WTC11 (cell line): Measurements from ENCODE around the gene GID4. TPM values are rescaled to one million over a fixed set of nuclear protein-coding genes. Genes with fewer than 3 reads are reported as not detected.

Experiments
- ATAC-seq: fragments of 200-7000 bp; cut with Tn5 transposase; 2 replicates; pipeline ENCODE4 v1.10.0; 2021; ENCODE audit warnings: mild to moderate bottlenecking, moderate library complexity
- CTCF ChIA-PET: fragments of 300-600 bp; sonication (Branson Sonifier 250); formaldehyde crosslinking; loops from one replicate; lab custom pipeline; 2021; ENCODE audit warnings: antibody characterized with exemption; lab: Charles Lee
- POLR2A ChIA-PET: fragments of 350-600 bp; sonication (Branson Sonifier 250); formaldehyde crosslinking; loops from one replicate; lab custom pipeline; 2021; ENCODE audit warnings: antibody characterized with exemption; lab: Charles Lee
- DNase-seq: peaks from one replicate; pipeline ENCODE4 v3.0.0; 2021; ENCODE audit warnings: low spot score
- H3K27ac Mint-ChIP-seq: 2 replicates; pipeline ENCODE4 v1.8.0; 2021; ENCODE audit warnings: mixed read lengths
- H3K27me3 Mint-ChIP-seq: 2 replicates; pipeline ENCODE4 v1.8.0; 2021; ENCODE audit warnings: low read depth, mild to moderate bottlenecking, moderate library complexity, mixed read lengths
- H3K36me3 Mint-ChIP-seq: 2 replicates; pipeline ENCODE4 v1.8.0; 2021; ENCODE audit warnings: mixed read lengths
- H3K4me1 Mint-ChIP-seq: 2 replicates; pipeline ENCODE4 v1.8.0; 2022; ENCODE audit warnings: mixed read lengths
- H3K4me3 Mint-ChIP-seq: 2 replicates; pipeline ENCODE4 v1.8.0; 2021; ENCODE audit warnings: mild to moderate bottlenecking, moderate library complexity, mixed read lengths
- H3K9me3 Mint-ChIP-seq: 2 replicates; pipeline ENCODE4 v1.8.0; 2021; ENCODE audit warnings: mixed read lengths
- AR ChIP-seq: fragments of 250-450 bp; sonication (Bioruptor Pico); IDR thresholded peaks from 2 replicates; pipeline ENCODE4 v1.9.0; 2021; ENCODE audit warnings: mild to moderate bottlenecking
- ATF2 ChIP-seq: sonication (generic); formaldehyde crosslinking; IDR thresholded peaks from 2 replicates; pipeline ENCODE4 v1.8.1; 2022; ENCODE audit warnings: low read depth, missing genetic modification reagents, borderline replicate concordance
- ATF6 ChIP-seq: sonication (generic); formaldehyde crosslinking; IDR thresholded peaks from 2 replicates; pipeline ENCODE4 v1.8.1; 2023; ENCODE audit warnings: mild to moderate bottlenecking, missing genetic modification reagents
- ERG ChIP-seq: fragments of 250-450 bp; sonication (Bioruptor Pico); IDR thresholded peaks from 2 replicates; pipeline ENCODE4 v1.8.0; 2021; ENCODE audit warnings: mild to moderate bottlenecking
- FOXJ3 ChIP-seq: sonication (generic); formaldehyde crosslinking; IDR thresholded peaks from 2 replicates; pipeline ENCODE4 v1.9.0; 2021; ENCODE audit warnings: missing genetic modification reagents, mild to moderate bottlenecking, borderline replicate concordance
- FOXK1 ChIP-seq: sonication (generic); formaldehyde crosslinking; IDR thresholded peaks from 2 replicates; pipeline ENCODE4 v1.8.0; 2022; ENCODE audit warnings: mild to moderate bottlenecking, moderate library complexity, missing genetic modification reagents
- FOXP1 ChIP-seq: sonication (generic); formaldehyde crosslinking; IDR thresholded peaks from 2 replicates; pipeline ENCODE4 v1.8.0; 2022; ENCODE audit warnings: missing genetic modification reagents, mild to moderate bottlenecking, moderate library complexity, borderline replicate concordance
- GRHL2 ChIP-seq: fragments of 250-450 bp; sonication (Bioruptor Pico); IDR thresholded peaks from 2 replicates; pipeline ENCODE4 v1.8.0; 2022; ENCODE audit warnings: mild to moderate bottlenecking, moderate library complexity; ENCODE audit not compliant: insufficient replicate concordance, severe bottlenecking
- HMGA2 ChIP-seq: fragments of 250-450 bp; sonication (Bioruptor Pico); IDR thresholded peaks from 2 replicates; pipeline ENCODE4 v1.4.0; 2021; ENCODE audit warnings: mild to moderate bottlenecking, moderate library complexity
- JUN ChIP-seq: sonication (generic); formaldehyde crosslinking; IDR thresholded peaks from 2 replicates; pipeline ENCODE4 v1.8.0; 2023; ENCODE audit warnings: mild to moderate bottlenecking, missing genetic modification reagents
- MXD4 ChIP-seq: fragments of 250-450 bp; sonication (Bioruptor Pico); IDR thresholded peaks from 2 replicates; pipeline ENCODE4 v1.8.0; 2021; ENCODE audit warnings: mild to moderate bottlenecking, moderate library complexity, borderline replicate concordance
- NFATC4 ChIP-seq: fragments of 250-450 bp; sonication (Bioruptor Pico); IDR thresholded peaks from 2 replicates; pipeline ENCODE4 v1.9.0; 2021; ENCODE audit warnings: mild to moderate bottlenecking
- NR1H2 ChIP-seq: sonication (generic); formaldehyde crosslinking; IDR thresholded peaks from 2 replicates; pipeline ENCODE4 v1.9.0; 2021; ENCODE audit warnings: mild to moderate bottlenecking, moderate library complexity, missing genetic modification reagents
- SMAD4 ChIP-seq: sonication (generic); formaldehyde crosslinking; IDR thresholded peaks from 2 replicates; pipeline ENCODE4 v1.8.0; 2022; ENCODE audit warnings: mild to moderate bottlenecking, missing genetic modification reagents
- SOX15 ChIP-seq: fragments of 250-450 bp; sonication (Bioruptor Pico); IDR thresholded peaks from 2 replicates; pipeline ENCODE4 v1.9.0; 2021; ENCODE audit warnings: mild to moderate bottlenecking
- STAT6 ChIP-seq: sonication (generic); formaldehyde crosslinking; conservative IDR thresholded peaks from 2 replicates; pipeline ENCODE4 v1.8.1; 2023; ENCODE audit warnings: mild to moderate bottlenecking, low read depth, missing genetic modification reagents, moderate library complexity
- TCF7 ChIP-seq: sonication (generic); formaldehyde crosslinking; IDR thresholded peaks from 2 replicates; pipeline ENCODE4 v1.8.0; 2022; ENCODE audit warnings: mild to moderate bottlenecking, low read depth, missing genetic modification reagents, moderate library complexity
- TEAD1 ChIP-seq: sonication (generic); formaldehyde crosslinking; IDR thresholded peaks from 2 replicates; pipeline ENCODE4 v1.8.0; 2022; ENCODE audit warnings: mild to moderate bottlenecking, missing genetic modification reagents
- ZNF232 ChIP-seq: sonication (generic); formaldehyde crosslinking; IDR thresholded peaks from 2 replicates; pipeline ENCODE4 v1.8.0; 2022; ENCODE audit warnings: mild to moderate bottlenecking, missing genetic modification reagents
- ZNF423 ChIP-seq: fragments of 250-450 bp; sonication (Bioruptor Pico); IDR thresholded peaks from 2 replicates; pipeline ENCODE4 v2.1.2; 2022; ENCODE audit warnings: mild to moderate bottlenecking, moderate library complexity
- ZNF425 ChIP-seq: fragments of 250-450 bp; sonication (Bioruptor Pico); conservative IDR thresholded peaks from 2 replicates; pipeline ENCODE4 v1.9.0; 2021; ENCODE audit warnings: mild to moderate bottlenecking
- ZNF512 ChIP-seq: sonication (generic); formaldehyde crosslinking; IDR thresholded peaks from 2 replicates; pipeline ENCODE4 v1.8.1; 2022; ENCODE audit warnings: missing genetic modification reagents, borderline replicate concordance
- total RNA-seq: library from RNA; stranded (reverse); gene quantifications from 3 replicates; pipeline ENCODE4 v1.2.3, GENCODE V29; 2021

GID4 gene
- total RNA-seq, 1 experiment from 2014 or later = 16.0 TPM

GRCh38 chr17:18116078-18116477, 76.9 kb downstream of the GID4 start (continued):
- TF ChIP-seq ATF2 (no peak), ZNF512 (no peak), ERG (CRISPR knock-in tag) (no peak), HMGA2 (CRISPR knock-in tag) (no peak), JUN (no peak), AR (CRISPR knock-in tag) (no peak)

- Mint-ChIP-seq H3K27me3 (no peaks in the 10 kb centered on the region), H3K9me3 (peaks cover 6% of the 10 kb centered on the region)
- POLR2A ChIA-PET = interaction anchor here (0.7 kb wide), 1 partner anchor 9 kb away, joined by 3 read pairs; no protein-coding TSS in a partner anchor
Measured at GRCh38 chr17:18117533-18117932, 78.3 kb downstream of the GID4 start.

More at GRCh38 chr17:18117533-18117932, 78.3 kb downstream of the GID4 start:
- no peak overlapping the region for H3K27ac Mint-ChIP-seq
- CTCF ChIA-PET = interaction anchor here (1.8 kb wide), 1 partner anchor 24 kb away, joined by 7 read pairs; no protein-coding TSS in a partner anchor
- no peak for TF ChIP-seq MXD4
- no peak for TF ChIP-seq FOXK1 (CRISPR knock-in tag)
- TF ChIP-seq ATF6 (CRISPR knock-in tag) = no peak
- no peak for TF ChIP-seq STAT6 (CRISPR knock-in tag)
- TF ChIP-seq ZNF423 (CRISPR knock-in tag) = no peak
- TF ChIP-seq NFATC4 (CRISPR knock-in tag) = no peak
- no peak for TF ChIP-seq SOX15 (CRISPR knock-in tag)
- no peak for TF ChIP-seq TCF7 (CRISPR knock-in tag)
- TF ChIP-seq SMAD4 (CRISPR knock-in tag) = no peak
- TF ChIP-seq GRHL2 = no peak
- TF ChIP-seq ZNF425 (CRISPR knock-in tag) = no peak
- no peak for TF ChIP-seq FOXP1 (CRISPR knock-in tag)
- no peak for TF ChIP-seq TEAD1
- TF ChIP-seq NR1H2 (CRISPR knock-in tag) = no peak
- TF ChIP-seq FOXJ3 (CRISPR knock-in tag) = no peak
- no peak for TF ChIP-seq ZNF232 (CRISPR knock-in tag)
- H3K4me1 Mint-ChIP-seq = no peaks in the 10 kb centered on the region
- ATAC-seq = no peak
- H3K36me3 Mint-ChIP-seq = peaks cover 4% of the 10 kb centered on the region
- no peak overlapping the region for H3K4me3 Mint-ChIP-seq
- no peak for DNase-seq
